H9 (cell line): ENCODE measurements around the gene GNAI2. TPM values are rescaled to one million over a fixed set of nuclear protein-coding genes. Genes with fewer than 3 reads are reported as not detected.

Source experiments
- DNase-seq: peaks from one replicate; pipeline ENCODE4 v3.0.0-alpha.2; 2017
- H2AFZ ChIP-seq: one replicate; pipeline ENCODE4 v1.6.1; 2013; ENCODE audit warnings: mild to moderate bottlenecking, low read length, control low read depth, moderate library complexity
- H2AK5ac ChIP-seq: 2 replicates; pipeline ENCODE4 v1.6.1; 2013; ENCODE audit warnings: low read length, control low read depth, mixed read lengths; ENCODE audit not compliant: insufficient read length
- H2BK120ac ChIP-seq: one replicate; pipeline ENCODE4 v1.6.1; 2013; ENCODE audit warnings: low read depth, mild to moderate bottlenecking, low read length, control low read depth, inconsistent platforms; ENCODE audit not compliant: poor library complexity, severe bottlenecking
- H2BK12ac ChIP-seq: 2 replicates; pipeline ENCODE4 v1.6.1; 2013; ENCODE audit warnings: low read length, control low read depth, mixed read lengths, low read depth; ENCODE audit not compliant: insufficient read length
- H2BK15ac ChIP-seq: 2 replicates; pipeline ENCODE4 v1.6.1; 2013; ENCODE audit warnings: low read depth, low read length, control low read depth
- H2BK20ac ChIP-seq: one replicate; pipeline ENCODE4 v1.6.1; 2013; ENCODE audit warnings: low read depth, mild to moderate bottlenecking, low read length, control low read depth, inconsistent platforms; ENCODE audit not compliant: poor library complexity, severe bottlenecking
- H2BK5ac ChIP-seq: 2 replicates; pipeline ENCODE4 v1.6.1; 2013; ENCODE audit warnings: low read length, control low read depth, mixed read lengths; ENCODE audit not compliant: insufficient read length
- H3K14ac ChIP-seq: 2 replicates; pipeline ENCODE4 v1.6.1; 2013; ENCODE audit warnings: low read length, control low read depth; ENCODE audit not compliant: insufficient read depth
- H3K18ac ChIP-seq: 2 replicates; pipeline ENCODE4 v1.6.1; 2013; ENCODE audit warnings: low read depth, mild to moderate bottlenecking, mixed read lengths, low read length, control low read depth; ENCODE audit not compliant: insufficient read length
- H3K23ac ChIP-seq: 2 replicates; pipeline ENCODE4 v1.6.1; 2013; ENCODE audit warnings: low read length, control low read depth, mixed read lengths, low read depth; ENCODE audit not compliant: insufficient read length
- H3K23me2 ChIP-seq: 2 replicates; pipeline ENCODE4 v1.6.1; 2013; ENCODE audit warnings: low read depth, mild to moderate bottlenecking, mixed read lengths, low read length, control low read depth; ENCODE audit not compliant: insufficient read length, poor library complexity, severe bottlenecking
- H3K27ac ChIP-seq: 2 replicates; pipeline ENCODE4 v1.5.1; 2013; ENCODE audit warnings: low read length, control low read depth, mixed read lengths, low read depth; ENCODE audit not compliant: insufficient read length
- H3K27me3 ChIP-seq: 2 replicates; pipeline ENCODE4 v1.6.1; 2013; ENCODE audit warnings: low read length, control low read depth, inconsistent platforms; ENCODE audit not compliant: insufficient read depth
- H3K4ac ChIP-seq: 2 replicates; pipeline ENCODE4 v1.6.1; 2013; ENCODE audit warnings: low read depth, mild to moderate bottlenecking, control low read depth, inconsistent platforms, low read length, moderate library complexity
- H3K4me1 ChIP-seq: 2 replicates; pipeline ENCODE4 v1.6.1; 2013; ENCODE audit warnings: low read length, control low read depth, inconsistent platforms; ENCODE audit not compliant: insufficient read depth
- H3K4me2 ChIP-seq: 2 replicates; pipeline ENCODE4 v1.6.1; 2013; ENCODE audit warnings: low read length, control low read depth, mixed read lengths; ENCODE audit not compliant: insufficient read length, insufficient read depth
- H3K56ac ChIP-seq: 2 replicates; pipeline ENCODE4 v1.6.1; 2013; ENCODE audit warnings: low read depth, mild to moderate bottlenecking, mixed read lengths, low read length, control low read depth; ENCODE audit not compliant: insufficient read length
- H3K79me1 ChIP-seq: 2 replicates; pipeline ENCODE4 v1.6.1; 2013; ENCODE audit warnings: low read depth, mild to moderate bottlenecking, moderate library complexity, low read length, control low read depth, inconsistent platforms; ENCODE audit not compliant: insufficient read depth, poor library complexity, severe bottlenecking
- H3K79me2 ChIP-seq: 2 replicates; pipeline ENCODE4 v1.6.1; 2013; ENCODE audit warnings: low read length, control low read depth, inconsistent platforms; ENCODE audit not compliant: insufficient read depth
- H3K9ac ChIP-seq: 2 replicates; pipeline ENCODE4 v1.6.1; 2013; ENCODE audit warnings: low read length, control low read depth, mixed read lengths; ENCODE audit not compliant: insufficient read length; ENCODE audit errors: extremely low read depth
- H3K9me3 ChIP-seq: one replicate; pipeline ENCODE4 v1.6.1; 2013; ENCODE audit warnings: low read depth, low read length, inconsistent platforms; ENCODE audit not compliant: control insufficient read depth
- H3T11ph ChIP-seq: one replicate; pipeline ENCODE4 v1.6.1; 2013; ENCODE audit warnings: mild to moderate bottlenecking, low read length, control low read depth, inconsistent platforms
- H4K20me1 ChIP-seq: one replicate; pipeline ENCODE4 v1.6.1; 2013; ENCODE audit not compliant: control insufficient read depth, insufficient read length, insufficient read depth
- H4K5ac ChIP-seq: 2 replicates; pipeline ENCODE4 v1.6.1; 2013; ENCODE audit warnings: low read depth, mild to moderate bottlenecking, mixed read lengths, low read length, control low read depth; ENCODE audit not compliant: insufficient read length
- H4K8ac ChIP-seq: replicated peaks from 2 replicates; pipeline ENCODE4 v1.6.1; 2013; ENCODE audit warnings: low read length, control low read depth, mixed read lengths, low read depth; ENCODE audit not compliant: insufficient read length
- H4K91ac ChIP-seq: 2 replicates; pipeline ENCODE4 v1.6.1; 2013; ENCODE audit warnings: low read depth, mild to moderate bottlenecking, moderate library complexity, mixed read lengths, low read length, control low read depth; ENCODE audit not compliant: insufficient read length
- H3K27ac Mint-ChIP-seq, 3 experiments: 2 replicates in 2 of 3; 3 replicates in 1 of 3; pipeline ENCODE4 v1.8.0; 2020 to 2021; ENCODE audit warnings: mixed read lengths in 3 of 3, mild to moderate bottlenecking in 1 of 3, moderate library complexity in 1 of 3
- H3K27me3 Mint-ChIP-seq: 2 replicates; pipeline ENCODE4 v1.8.0; 2021; ENCODE audit warnings: low read depth, mild to moderate bottlenecking, moderate library complexity, mixed read lengths
- H3K36me3 Mint-ChIP-seq, 3 experiments: 2 replicates in 2 of 3; 3 replicates in 1 of 3; pipeline ENCODE4 v1.8.0; 2020 to 2021; ENCODE audit warnings: low read depth in 3 of 3, mixed read lengths in 3 of 3; ENCODE audit not compliant: insufficient read depth in 1 of 3
- H3K4me1 Mint-ChIP-seq, 2 experiments: 2 replicates each; pipeline ENCODE4 v1.8.0; 2020; ENCODE audit warnings: mixed read lengths in 2 of 2
- H3K4me3 Mint-ChIP-seq, 2 experiments: 2 replicates in 1 of 2; 3 replicates in 1 of 2; pipeline ENCODE4 v1.8.0; 2020 to 2021; ENCODE audit warnings: mild to moderate bottlenecking in 2 of 2, mixed read lengths in 2 of 2, moderate library complexity in 1 of 2
- H3K9me3 Mint-ChIP-seq, 2 experiments: 2 replicates in 1 of 2; 3 replicates in 1 of 2; pipeline ENCODE4 v1.8.0; 2020; ENCODE audit warnings: mild to moderate bottlenecking in 2 of 2, mixed read lengths in 2 of 2, moderate library complexity in 1 of 2
- WGBS: extraction: QIAGEN DNeasy Blood & Tissue Kit; methylation state at CpG from one replicate; pipeline ENCODE4 v1.1.7; 2013; ENCODE audit warnings: missing lambda C conversion rate, low lambda C conversion rate, mixed read lengths; ENCODE audit not compliant: insufficient read length; ENCODE audit errors: extremely low coverage; 5-methylcytosine and 5-hydroxymethylcytosine counted together
- total RNA-seq: library from RNA; stranded (reverse); gene quantifications from 2 replicates; pipeline ENCODE4 v1.2.1, GENCODE V29; 2021
- TF ChIP-seq, protein P1 (sequence below): fragments of 200-600 bp; sonication (generic); conservative IDR thresholded peaks from 3 replicates; pipeline ENCODE4 v1.8.0; 2021; ENCODE audit warnings: antibody characterized with exemption, mild to moderate bottlenecking

GNAI2 gene
- total RNA-seq, 1 experiment from 2014 or later: 218 TPM

DNA sequence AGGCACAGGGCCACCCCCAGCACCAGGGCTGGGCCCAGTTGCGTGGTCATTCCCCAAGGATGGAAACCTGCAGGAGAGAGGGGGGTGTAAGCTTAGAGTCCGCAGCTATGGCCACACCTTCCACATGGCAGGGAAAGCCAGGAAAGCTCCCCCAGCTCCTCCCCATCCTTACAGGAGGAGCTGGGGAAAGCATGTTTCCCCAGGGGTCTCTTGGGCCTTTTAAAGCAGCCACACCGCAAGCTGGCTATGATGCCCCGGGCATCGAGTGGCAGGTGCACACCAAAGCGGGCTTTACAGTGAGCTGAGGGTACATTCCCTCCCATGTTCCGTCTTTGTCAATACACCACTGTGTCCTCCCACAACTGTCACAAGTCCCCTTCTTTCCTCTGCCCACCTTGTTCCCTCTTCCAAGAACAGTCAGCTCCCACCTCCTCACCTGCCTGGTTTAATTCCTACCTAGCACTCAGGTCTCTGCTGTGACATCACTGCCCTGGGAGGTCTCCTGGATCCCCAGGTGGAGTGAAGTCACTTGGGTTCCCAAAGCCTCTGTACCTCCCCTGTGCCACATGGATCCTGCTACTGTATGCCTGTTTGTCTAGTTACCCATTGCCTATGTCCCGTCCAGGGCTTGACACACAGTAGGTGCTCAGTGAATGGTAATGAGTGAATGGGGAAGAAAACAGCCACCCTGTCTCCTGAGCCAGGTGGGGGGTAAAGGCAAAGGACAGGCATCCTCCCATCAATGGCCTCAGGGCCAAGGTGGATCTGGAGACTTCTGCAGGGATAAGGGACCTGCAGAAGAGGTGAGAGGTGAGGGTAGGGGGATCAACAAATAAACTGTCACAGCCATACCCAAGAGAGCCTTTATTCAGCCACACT, 59.8 kb downstream of the GNAI2 start:
- peaks cover 25 to 27% of the 10 kb centered on the region in 2 experiments for H3K4me1 Mint-ChIP-seq
- H3T11ph ChIP-seq: no peak overlapping the region
- H3K9me3 Mint-ChIP-seq: no peaks in the 10 kb centered on the region; a peak in 1 of 5 replicates

More for the DNA sequence above, 59.8 kb downstream of the GNAI2 start:
- Mint-ChIP-seq H3K36me3 (peaks cover 7 to 12% (median 7%) of the 10 kb centered on the region in 3 experiments; a peak in 4 of 7 replicates), H3K27me3 (no peaks in the 10 kb centered on the region), H3K4me3 (no peak overlapping the region), H3K27ac (no peak overlapping the region)
- Histone ChIP-seq H3K14ac (no peak overlapping the region), H2BK15ac (no peak overlapping the region), H3K23ac (no peak overlapping the region), H3K4me1 (no peaks in the 10 kb centered on the region), H4K5ac (no peak overlapping the region), H2BK5ac (no peak overlapping the region), H2AFZ (no peak overlapping the region), H3K18ac (no peak overlapping the region), H3K79me1 (no peaks in the 10 kb centered on the region), H3K79me2 (peaks cover 3% of the 10 kb centered on the region; the same call in 1 of the 2 replicates), H3K27me3 (no peaks in the 10 kb centered on the region), H4K91ac (no peak overlapping the region), H3K27ac (no peak overlapping the region), H3K23me2 (peaks cover 11% of the 10 kb centered on the region), H3K9ac (no peak overlapping the region), H3K4ac (no peak overlapping the region), H2BK120ac (no peak overlapping the region), H2AK5ac (no peak overlapping the region), H3K9me3 (no peaks in the 10 kb centered on the region), H2BK20ac (no peak overlapping the region), H4K20me1 (no peaks in the 10 kb centered on the region), H3K4me2 (no peak overlapping the region), H3K56ac (no peak overlapping the region), H2BK12ac (no peak overlapping the region), H4K8ac (no peak overlapping the region)
- TF ChIP-seq, protein P1, sequence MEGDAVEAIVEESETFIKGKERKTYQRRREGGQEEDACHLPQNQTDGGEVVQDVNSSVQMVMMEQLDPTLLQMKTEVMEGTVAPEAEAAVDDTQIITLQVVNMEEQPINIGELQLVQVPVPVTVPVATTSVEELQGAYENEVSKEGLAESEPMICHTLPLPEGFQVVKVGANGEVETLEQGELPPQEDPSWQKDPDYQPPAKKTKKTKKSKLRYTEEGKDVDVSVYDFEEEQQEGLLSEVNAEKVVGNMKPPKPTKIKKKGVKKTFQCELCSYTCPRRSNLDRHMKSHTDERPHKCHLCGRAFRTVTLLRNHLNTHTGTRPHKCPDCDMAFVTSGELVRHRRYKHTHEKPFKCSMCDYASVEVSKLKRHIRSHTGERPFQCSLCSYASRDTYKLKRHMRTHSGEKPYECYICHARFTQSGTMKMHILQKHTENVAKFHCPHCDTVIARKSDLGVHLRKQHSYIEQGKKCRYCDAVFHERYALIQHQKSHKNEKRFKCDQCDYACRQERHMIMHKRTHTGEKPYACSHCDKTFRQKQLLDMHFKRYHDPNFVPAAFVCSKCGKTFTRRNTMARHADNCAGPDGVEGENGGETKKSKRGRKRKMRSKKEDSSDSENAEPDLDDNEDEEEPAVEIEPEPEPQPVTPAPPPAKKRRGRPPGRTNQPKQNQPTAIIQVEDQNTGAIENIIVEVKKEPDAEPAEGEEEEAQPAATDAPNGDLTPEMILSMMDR: no peak
- DNase-seq: no peak
- WGBS: no CpG with 5 or more reads among the region's 8 CpGs
